NK-92 (cell line): ENCODE measurements around the gene CC2D1A.
"Not testable (repeated sequence)": the region's sequence is repeated elsewhere in the genome, so short reads cannot be mapped to it uniquely, and the experiment has no call there.

Experiments
- DNase-seq: peaks from one replicate; lab custom pipeline; 2025; ENCODE audit not compliant: unreplicated experiment; lab: John Stamatoyannopoulos, UW

The CC2D1A gene

DNA sequence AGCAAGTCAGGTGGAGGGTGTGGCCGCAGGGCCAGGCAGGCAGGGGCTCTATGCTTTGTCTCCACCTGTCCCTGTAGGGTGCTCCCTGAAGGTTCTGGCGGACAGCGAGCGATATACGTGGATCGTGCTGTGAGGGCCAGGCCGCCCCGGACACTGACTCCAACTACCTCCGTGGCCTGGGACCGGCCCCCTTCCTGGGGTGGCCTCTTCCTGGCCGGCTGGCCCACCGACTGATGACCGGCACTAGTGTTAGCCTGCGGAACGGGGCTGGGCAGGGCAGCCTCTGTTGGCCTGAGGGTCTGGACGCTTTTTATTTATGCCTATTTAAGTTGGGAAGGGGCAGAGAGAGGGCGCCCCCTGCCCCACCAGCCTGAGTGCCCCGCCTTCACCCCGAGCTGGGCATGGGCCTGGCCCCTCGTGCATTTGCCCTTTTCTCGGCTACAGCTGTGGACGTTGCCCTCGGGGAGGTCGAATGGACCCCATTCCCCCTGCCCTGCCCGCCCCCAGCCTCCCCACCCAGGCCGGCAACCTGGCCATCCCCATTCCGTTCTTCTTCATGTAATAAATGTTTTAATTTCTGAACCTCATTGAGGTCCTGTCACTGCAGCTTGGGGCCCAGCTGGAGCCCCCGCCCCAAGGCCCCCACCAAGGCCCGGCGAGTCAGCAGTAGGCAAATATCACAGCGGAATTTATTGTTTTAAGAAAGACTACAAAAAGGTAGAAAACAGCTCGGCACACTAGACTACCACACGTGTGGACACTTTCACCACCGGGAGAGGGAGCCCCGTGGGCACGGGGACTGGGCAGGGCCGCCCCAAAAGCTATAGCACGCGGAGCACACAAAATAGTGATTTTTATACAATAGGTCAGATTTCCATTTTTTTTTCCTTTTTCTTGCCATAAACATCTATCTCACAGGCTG lies 55.1 kb downstream of the CC2D1A start:
- DNase-seq: no peak

DNA sequence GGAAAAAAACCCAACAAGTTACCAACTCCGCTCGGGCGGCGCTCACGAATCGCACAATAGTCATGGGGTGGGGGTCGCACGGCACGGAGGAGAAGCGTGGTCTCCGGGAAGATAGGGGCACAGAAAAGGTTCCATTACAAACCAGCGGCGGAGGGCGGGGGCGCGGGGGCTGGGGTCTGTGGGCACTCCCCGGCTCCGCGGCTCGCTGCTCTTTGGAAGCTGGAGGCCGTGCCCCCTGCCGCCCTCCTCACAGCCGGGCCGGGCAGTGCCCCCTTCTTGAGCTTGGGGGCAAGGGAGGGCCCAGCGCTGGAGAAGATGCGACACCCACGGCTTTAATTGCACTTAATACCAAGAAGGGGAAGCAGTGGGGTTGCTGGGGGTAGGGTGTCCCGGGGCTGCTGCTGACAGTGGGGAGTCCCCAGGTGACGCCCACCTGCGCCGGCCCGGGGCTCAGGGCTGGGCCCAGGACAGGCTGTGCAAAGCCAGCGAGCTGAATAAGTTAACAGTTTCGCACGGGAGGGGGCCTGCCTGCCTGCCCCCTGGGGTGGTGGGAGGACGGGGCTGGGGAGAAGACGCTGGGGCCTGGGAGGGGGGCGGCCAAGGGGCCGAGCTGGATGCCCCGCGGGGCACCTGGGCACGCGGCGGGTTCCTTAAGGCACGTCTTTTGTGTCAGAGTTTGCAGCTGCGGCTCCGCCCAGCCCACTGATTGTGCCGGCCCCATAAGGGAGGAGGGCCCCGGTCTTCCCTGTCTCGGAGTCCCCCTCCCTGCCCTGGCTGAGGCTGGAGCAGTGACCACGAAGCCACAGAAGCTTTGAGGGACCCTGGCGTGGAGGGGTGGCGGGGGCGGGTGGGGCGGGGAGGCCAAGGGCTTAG lies 56.1 kb downstream of the CC2D1A start:
- no peak for DNase-seq

DNA sequence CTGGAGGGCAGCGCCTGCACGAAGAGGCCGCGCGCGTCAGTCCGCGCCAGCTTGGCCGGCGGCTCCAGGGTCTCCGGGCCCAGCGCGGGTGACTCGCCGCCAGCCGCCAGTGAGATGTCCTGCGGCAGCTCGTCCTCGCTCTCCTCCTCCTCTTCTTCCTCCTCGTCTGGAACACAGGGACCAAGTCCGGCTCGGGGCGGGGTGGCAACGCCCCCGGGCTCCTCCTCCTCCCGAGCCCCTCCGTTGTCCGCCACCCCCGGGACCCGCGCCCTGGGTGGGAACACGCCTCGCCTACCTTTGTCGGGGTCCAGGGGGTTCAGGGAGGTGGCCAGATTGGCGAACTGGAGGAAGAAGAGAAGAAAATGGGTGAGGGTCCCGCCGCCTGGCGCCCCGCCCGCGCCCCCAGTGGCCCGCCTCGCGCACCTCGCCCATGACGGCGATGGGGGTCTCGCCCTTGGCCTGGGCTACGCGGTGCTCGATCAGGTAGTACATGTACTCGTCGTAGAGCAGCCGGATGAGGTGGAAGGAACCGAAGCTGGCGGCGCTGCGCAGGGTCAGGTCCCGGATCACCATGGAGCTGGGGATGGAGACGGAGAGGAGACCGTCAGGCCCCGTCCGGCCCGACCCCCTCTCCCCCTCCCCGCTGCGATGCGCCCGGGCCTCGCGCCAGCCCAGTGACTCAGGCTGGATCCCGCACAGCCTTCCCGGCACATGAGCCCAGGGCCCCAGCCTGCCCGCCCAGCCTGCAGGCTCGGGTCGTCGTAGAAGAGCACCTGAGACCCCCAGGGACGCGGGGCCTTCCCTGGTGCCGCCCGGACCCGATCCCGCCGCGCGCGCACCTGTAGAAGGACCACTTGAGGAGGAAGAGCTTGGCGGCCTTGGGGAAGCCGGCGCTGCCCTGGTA lies 57.0 kb downstream of the CC2D1A start:
- no peak for DNase-seq

DNA sequence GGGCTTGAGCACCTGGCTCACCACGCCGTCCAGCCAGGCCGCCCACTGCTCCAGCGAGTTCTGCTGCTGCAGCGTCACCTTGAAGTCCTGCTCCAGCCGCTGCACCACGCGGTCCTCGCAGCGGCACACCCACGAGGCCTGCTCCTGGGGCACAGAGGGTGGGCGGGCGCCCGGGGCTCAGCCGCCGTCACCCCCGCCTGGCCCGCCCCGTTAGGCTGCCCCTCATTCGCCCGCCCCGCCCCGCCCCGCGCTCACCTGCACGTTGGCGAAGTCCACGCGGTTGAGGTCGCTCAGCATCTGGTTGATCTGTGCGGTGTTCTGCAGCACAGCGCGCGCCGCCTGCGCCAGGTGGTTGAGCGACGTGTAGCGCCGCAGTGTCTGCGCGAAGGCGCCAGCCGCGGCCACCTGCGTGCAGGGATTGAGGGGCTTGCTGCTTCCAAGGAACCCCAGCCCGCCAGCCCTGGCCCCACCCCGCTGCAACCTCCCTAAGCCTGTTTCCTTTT lies 57.7 kb downstream of the CC2D1A start:
- no peak for DNase-seq

DNA sequence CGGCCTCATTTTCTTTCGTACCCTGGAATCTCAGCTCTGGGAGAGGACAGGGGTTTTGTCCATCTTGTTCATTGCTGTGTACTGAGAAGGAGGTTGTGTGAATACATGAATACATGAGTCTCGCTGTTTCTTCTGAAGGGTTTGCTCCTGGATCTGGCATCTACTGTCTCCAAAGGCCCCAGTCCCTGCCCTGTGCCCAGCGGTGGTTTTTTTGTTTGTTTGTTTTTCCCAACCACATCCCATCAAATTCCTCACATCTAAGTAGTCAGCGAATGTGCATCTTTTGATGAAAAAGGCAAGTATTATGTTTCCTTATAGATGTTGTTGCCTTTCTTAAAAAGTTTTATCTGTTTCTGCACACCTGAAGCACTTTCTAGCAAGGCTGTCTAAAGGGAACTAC lies 58.8 kb downstream of the CC2D1A start:
- no peak for DNase-seq

DNA sequence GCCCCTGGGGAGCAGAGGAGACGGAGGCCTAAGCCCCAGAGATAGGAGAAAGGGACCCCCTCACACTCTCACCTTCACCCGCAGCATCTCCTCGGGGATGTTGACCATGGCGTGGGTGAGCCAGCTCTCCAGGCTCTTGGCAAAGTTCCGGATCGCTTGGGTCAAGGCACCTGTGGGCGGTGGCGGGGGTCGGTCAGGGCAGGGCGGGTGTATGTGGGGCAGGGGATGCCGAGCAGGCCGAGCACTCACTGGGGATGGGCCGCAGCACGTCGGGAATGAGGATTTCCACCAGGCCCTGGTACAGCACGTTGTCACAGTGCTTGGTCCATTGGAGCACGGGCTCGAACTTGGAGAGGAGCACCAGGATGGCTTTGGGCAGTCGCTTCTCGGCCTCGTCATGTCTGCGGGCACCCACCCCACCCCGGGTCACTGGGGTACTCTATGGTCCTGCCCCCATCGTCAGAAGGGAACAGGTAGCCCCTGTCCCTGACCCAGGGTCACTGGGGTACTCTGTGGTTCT lies 59.4 kb downstream of the CC2D1A start:
- DNase-seq: no peak

DNA sequence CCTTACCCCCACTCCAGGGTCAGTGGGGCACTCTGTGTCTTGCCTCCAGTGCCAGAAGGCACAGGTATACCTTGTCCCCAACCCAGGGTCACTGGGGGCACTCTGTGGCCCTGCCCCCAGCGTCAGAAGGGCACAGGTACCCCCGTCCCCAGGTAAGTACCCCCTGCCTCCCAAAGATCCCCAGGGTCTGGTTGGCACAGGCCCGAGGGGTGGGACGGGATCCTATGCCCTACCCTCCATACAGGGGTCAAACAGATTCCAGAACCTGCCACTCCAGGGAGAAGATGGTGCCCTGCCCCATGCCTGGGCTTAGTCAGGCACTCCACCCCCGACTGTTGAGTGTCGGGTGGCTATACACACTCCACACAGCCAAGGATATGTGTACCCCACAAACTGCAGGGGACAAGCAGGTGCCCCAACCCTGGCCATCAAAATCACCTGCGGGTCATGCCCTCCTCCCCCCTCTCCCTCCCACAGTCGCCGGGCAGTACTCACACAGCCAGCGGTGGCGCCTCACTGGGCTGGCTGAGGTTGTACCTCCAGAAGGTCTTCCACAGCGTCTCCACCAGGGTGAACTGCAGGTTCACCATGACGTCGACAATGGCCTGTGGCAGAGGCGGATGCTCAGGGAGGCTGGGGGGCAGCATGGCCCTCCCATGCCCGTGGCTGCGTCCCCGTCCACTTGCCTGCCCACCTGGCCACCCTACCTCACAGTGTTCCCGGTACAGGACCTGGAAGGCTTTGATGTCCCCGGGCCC lies 60.1 kb downstream of the CC2D1A start:
- DNase-seq: no peak

DNA sequence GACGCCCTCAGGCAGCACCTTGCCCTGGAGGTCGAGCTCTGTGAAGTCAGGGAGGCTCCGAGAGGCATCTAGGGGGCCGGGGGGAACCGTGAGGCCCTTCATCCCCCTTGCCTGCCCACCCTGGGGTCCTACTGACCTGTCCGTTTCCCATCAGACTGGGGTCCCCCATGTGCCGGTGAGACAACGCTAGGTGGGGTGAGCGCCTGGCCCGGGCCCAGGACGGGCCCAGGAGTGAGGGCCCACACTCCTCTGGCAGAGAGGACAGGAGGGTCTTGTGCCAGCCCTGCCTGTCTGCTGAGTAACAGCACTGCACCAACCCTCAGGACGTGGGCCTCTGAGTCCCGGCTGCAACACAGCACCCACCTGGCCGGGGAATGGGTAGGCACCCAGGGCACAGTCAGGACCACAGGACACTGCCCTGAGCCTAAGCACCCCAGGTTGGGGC lies 60.7 kb downstream of the CC2D1A start:
- no peak for DNase-seq

DNA sequence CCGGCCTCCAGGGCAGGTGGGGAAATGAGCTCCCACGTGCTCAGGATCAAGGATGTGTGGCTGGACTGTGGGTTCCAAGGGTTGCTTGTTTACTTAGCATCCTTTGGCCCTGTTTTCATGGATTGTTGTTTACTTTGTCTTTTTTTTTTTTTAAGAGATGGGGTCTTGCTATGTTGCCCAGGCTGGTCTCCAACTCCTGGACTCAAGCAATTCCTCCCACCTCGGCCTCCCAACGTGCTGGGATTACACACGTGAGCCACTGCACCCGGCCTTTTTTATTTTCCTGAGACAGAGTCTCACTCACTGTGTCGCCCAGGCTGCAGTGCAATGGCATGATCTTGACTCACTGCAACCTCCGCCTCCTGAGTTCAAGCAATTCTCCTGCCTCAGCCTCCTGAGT lies 61.2 kb downstream of the CC2D1A start:
- DNase-seq: not testable (repeated sequence)

DNA sequence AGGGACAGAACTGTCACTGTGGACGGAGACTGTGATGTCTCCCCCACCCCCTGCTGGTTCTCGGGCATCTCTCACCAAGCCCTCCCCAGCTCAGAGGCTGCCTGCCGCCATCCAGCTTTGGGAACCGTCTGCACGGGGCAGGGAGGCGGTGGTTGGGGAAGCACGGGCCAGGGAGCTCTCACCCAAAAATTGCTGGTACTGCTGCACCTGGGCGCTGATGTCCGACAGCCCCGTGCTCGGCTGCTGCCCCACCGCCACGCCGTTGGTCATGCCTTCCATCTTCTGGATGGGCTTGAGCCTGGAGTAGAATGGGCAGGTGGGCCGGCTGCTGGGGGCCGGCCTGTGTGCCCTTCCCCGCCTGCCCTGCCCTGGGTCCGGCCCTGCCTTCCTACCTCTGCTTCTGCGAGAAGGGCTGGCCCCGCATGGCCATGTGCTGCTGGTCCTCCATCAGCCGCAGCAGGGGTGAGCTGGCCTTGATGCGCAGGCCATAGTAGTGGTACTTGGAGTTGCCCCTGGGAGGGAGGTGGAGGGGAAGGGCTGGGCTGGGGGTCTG lies 62.5 kb downstream of the CC2D1A start:
- DNase-seq: no peak

DNA sequence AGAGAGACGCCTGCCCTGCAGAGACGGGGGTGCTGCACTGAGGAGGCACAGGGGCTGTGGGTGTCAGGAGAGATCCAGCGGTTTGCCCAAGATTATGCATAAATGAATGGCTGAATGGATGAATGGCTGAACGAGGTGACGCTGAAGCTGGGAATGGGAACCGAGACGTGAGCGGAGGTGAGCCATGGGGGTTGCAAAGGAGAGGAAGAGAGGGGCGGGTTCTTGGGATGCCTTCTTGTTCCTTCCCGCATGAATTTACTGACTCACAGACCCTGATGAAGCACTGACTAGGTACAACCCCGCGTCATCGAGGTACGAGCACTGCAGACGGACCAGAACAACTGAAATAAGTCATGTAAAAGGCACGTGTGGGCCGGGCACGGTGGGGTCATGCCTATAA lies 63.0 kb downstream of the CC2D1A start:
- DNase-seq: no peak

DNA sequence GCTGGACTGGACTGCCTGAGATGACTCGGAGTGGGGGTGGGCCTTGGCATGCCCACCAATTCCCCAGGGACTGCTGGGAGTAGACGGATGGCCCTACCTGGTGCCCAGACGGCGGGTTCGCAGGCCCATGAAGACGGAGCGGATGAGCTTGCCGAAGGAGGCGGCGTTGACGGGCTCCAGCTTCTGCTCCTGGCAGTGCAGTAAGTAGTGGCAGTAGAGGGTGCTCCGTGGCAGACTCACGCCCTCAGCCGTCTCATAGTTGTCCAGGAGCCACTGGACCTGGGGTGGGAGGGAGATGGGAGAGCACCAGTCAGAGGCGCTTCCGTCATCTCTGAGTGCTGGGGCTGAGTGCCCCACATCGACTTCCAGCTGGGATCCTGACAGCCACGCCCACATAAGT lies 63.9 kb downstream of the CC2D1A start:
- DNase-seq: no peak

DNA sequence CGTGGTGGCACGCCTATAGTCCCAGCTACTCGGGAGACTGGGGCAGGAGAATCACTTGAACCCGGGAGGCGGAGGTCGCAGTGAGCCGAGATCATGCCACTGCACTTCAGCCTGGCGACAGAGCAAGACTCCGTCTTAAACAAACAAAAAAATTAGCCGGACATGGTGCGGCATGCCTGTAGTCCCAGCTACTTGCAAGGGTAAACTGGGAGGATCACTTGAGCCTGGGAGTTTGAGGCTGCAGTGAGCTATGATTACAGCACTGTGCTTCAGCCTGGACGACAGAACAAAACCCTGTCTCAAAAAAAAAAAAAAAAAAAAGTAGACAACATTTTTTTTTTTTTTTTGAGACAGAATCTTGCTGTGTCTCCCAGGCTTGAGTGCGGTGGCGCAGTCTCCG lies 65.9 kb downstream of the CC2D1A start:
- not testable (repeated sequence) for DNase-seq

DNA sequence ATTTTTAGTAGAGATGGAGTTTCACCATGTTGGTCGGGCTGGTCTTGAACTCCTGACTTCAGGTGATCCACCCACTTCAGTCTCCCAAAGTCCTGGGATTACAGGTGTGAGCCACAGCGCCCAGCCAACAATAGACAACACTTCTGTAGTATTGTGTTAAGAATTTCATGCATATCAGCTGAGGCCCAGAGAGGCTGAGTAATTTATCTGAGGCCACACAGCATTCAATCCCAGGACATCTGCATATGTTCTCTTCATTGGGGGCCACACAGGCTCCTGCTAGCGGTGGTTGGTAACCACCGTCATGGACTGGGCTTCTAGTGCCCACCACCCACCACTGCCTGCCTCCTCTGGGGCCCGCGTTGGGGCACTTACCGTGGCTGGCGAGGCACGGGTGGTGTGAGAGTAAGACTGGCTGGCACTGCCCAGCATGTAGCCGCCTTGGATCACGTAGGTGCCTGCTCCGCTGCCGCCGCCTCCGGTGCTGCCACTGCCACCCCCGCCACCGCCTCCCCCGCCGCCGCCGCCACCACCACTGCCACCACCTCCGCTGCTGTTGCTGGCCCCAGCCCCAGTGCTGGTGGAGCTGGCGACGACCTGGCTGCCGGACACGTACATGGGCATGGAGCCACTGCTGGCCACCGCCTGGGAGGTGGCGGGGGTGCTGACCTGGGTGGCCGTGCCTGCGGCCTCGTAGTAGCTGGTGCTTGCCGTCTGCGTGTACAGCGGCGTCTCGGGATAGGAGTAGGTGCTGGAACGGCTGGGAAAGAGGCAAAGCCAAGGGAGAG lies 66.6 kb downstream of the CC2D1A start:
- DNase-seq: no peak

DNA sequence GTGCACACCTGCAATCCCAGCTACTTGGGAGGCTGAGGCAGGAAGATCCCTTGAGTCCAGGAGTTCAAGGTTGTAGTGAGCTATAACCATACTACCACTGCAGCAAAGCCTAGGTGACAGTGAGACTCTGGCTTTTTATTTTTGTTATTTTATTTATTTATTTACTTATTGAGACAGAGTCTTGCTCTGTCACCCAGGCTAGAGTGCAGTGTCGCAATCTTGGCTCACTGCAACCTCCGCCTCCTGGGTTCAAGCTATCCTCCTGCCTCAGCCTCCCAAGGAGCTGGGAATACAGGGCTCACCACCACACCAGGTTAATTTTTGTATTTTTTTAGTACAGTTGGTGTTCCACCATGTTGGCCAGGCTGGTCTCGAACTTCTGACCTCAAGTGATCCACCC lies 67.5 kb downstream of the CC2D1A start:
- DNase-seq: not testable (repeated sequence)

DNA sequence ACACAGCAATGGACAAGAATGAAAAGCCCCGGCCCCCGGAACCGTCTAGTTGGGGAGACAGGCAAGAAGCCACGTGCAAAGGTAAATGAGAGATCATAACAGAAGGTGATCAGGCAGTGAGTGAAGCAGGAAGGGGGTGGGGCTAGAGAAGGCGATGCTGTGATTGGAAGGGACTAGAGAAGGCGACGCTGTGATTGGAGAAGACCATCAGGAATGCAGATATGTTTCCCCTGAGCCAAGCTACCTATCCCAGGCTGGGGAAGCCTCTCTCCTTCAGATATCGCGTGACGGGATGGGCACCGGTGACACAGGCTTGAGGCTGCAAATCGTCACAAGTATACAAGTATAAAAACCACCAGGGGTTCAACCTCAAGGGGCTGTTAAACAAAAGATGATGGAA lies 68.1 kb downstream of the CC2D1A start:
- no peak for DNase-seq

DNA sequence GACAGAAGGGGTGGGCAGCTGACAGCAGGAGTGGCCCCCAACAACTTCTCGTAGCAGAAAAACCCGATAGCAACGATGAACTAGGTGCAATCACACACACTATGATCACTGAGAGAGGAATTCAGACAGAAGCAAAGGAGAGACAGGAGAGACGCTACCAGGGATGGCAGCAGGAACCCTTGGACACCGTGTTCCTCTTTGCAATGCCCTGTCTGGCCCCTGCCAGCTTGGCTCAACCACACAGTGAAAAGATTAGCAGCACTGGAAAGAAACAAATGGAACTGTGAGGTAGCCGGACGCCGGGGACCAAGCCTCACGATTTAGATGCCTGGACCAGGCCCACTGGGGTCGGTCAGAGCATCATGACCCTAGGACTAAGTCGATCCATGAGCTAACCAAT lies 69.9 kb downstream of the CC2D1A start:
- no peak for DNase-seq

DNA sequence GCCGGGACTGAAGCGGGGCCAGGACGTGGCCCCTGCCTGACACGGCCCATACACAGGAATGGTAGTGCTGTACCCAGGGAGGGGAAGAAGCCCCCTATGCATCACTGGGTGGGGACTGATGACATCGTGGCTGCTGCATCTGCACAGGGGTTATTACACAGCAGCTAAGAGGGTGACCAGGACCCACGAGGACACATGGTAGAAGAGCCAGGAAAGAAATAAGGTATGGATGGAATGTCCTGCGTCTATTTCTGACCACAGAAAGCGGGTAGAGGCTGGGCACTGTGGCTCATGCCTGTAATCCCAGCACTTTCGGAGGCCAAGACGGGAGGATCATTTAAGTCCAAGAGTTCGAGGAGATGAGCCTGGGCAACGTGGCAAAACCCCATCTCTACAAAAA lies 70.4 kb downstream of the CC2D1A start:
- DNase-seq: no peak

DNA sequence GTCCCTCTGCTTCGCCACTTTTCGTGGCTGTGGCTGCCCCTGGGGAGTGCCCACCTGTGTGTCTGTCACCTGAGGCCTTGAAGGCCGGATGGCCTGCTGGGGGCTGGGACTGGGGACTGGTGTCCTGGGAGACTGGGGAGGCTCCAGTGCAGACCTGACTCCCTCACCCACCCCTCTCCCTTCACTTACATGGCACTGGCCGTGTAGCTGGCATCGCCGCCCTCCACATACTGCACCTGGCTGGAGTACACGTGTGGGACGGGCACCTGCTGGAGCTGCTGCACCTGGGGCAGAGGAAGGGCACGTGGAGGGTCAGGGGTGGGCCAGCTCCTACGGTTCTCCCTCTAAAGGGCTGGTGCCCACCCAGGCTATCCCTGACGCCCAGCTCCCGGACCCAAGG lies 71.8 kb downstream of the CC2D1A start:
- no peak for DNase-seq
